ENCODE measurements around the gene NCOR2. TPM values are rescaled to one million over a fixed set of nuclear protein-coding genes. Genes with fewer than 3 reads are reported as not detected.

The NCOR2 gene
- total and polyA plus RNA-seq, 2 of the 4 experiments (the other 2 are of a cell fraction), result 12.9 to 40.8 TPM

GRCh38 chr12:124533456-124533855, 34.0 kb downstream of the NCOR2 start:
- Histone ChIP-seq H3K27me3 (ENCODE audit: control insufficient read depth, insufficient read depth, low read length) (no peaks in the 10 kb centered on the region), H3K79me1 (ENCODE audit: low read depth in 1 of 2, low read length in 2 of 2) (peaks cover 39 to 80% of the 10 kb centered on the region in 2 experiments), H2BK120ac (ENCODE audit: low read depth, low read length) (no peak overlapping the region), H3K4ac (ENCODE audit: low read depth, low read length) (no peak overlapping the region), H4K20me1 (ENCODE audit: insufficient read depth, low read length) (peaks cover 91% of the 10 kb centered on the region), H3K14ac (replicated peaks; ENCODE audit: low read depth, low read length) (no peak overlapping the region), H3K9ac (ENCODE audit: low read depth, low read length) (no peak overlapping the region), H3K36me3 (ENCODE audit: control insufficient read depth, insufficient read depth, low read length) (peaks cover 8% of the 10 kb centered on the region), H2AK5ac (ENCODE audit: low read depth, low read length) (peak overlapping the region; percentile 43), H3K4me3 (ENCODE audit: insufficient read depth, low read depth, low read length) (no peak overlapping the region), H3K4me2 (ENCODE audit: low read depth, low read length) (no peak overlapping the region), H3K27ac (ENCODE audit: insufficient read depth, low read length) (no peak overlapping the region), H2BK15ac (ENCODE audit: low read depth, low read length) (no peak overlapping the region), H4K5ac (ENCODE audit: low read depth, low read length) (no peak overlapping the region), H2BK5ac (ENCODE audit: low read depth, low read length, poor library complexity, severe bottlenecking) (no peak overlapping the region), H3K9me1 (ENCODE audit: insufficient read depth, low read length) (peaks cover 28% of the 10 kb centered on the region), H3K23ac (ENCODE audit: low read depth, low read length) (no peak overlapping the region), H3K18ac (ENCODE audit: low read depth, low read length) (no peak overlapping the region), H3K56ac (ENCODE audit: extremely low read depth, insufficient read depth, low read length) (no peak overlapping the region), H4K8ac (ENCODE audit: low read depth in 2 of 2, low read length in 2 of 2) (no peak overlapping the region), H2BK20ac (ENCODE audit: low read depth, low read length) (no peak overlapping the region), H2AK9ac (replicated peaks; ENCODE audit: low read depth, low read length, poor library complexity) (no peak overlapping the region), H3K4me1 (ENCODE audit: control insufficient read depth, insufficient read depth, low read length) (peaks cover 18% of the 10 kb centered on the region), H2AFZ (replicated peaks; ENCODE audit: low read length, poor library complexity) (no peak overlapping the region), H4K91ac (ENCODE audit: insufficient read depth, low read depth, low read length) (no peak overlapping the region), H3K9me3 (ENCODE audit: control insufficient read depth, insufficient read depth, low read length) (0 out of 2 replicates have a peak, but pooled peaks cover 2% of the 10 kb centered on the region)
- ATAC-seq (ENCODE audit: low read depth) (no peak), DNase-seq (no peak)
- dilution Hi-C loops (cut with HindIII; ENCODE audit: low sequenced_read_pairs, unreplicated experiment), result no loop called here
- intact Hi-C loops (cut with micrococcal nuclease), result no loop called here
- ChIA-PET CTCF (no interaction called here), POLR2A (ENCODE audit: unreplicated experiment) (no interaction called here)
- no peak for TF ChIP-seq CEBPB (IDR thresholded peaks at IDR 0.05; ENCODE audit: low read depth, low read length)
- TF ChIP-seq MXI1 (IDR thresholded peaks at IDR 0.05; ENCODE audit: borderline replicate concordance, low read depth, low read length), result no peak
- TF ChIP-seq NFE2L2 (IDR thresholded peaks at IDR 0.05; ENCODE audit: low read depth, low read length), result no peak
- WGBS, 2 experiments (ENCODE audit: extremely low coverage in 2 of 2, insufficient read length in 1 of 2), result 100% methylated on average over 3 of the region's 13 CpGs; no CpG with 5 or more reads in 1 of the 2 experiments
- in situ Hi-C loops (cut with MboI; ENCODE audit: low sequenced_read_pairs), result no loop called here
- BruUV-seq (replicated peaks), result no TSS peak

Data from IMR-90 (cell line).